H9 (cell line): ENCODE results near the gene RGL1. TPM values are rescaled to one million over a fixed set of nuclear protein-coding genes. Genes with fewer than 3 reads are reported as not detected.

Source experiments
- DNase-seq: peaks from one replicate; pipeline ENCODE4 v3.0.0-alpha.2; 2017
- H2AFZ ChIP-seq: one replicate; pipeline ENCODE4 v1.6.1; 2013; ENCODE audit warnings: mild to moderate bottlenecking, low read length, control low read depth, moderate library complexity
- H2AK5ac ChIP-seq: 2 replicates; pipeline ENCODE4 v1.6.1; 2013; ENCODE audit warnings: low read length, control low read depth, mixed read lengths; ENCODE audit not compliant: insufficient read length
- H2BK120ac ChIP-seq: one replicate; pipeline ENCODE4 v1.6.1; 2013; ENCODE audit warnings: low read depth, mild to moderate bottlenecking, low read length, control low read depth, inconsistent platforms; ENCODE audit not compliant: poor library complexity, severe bottlenecking
- H2BK12ac ChIP-seq: 2 replicates; pipeline ENCODE4 v1.6.1; 2013; ENCODE audit warnings: low read length, control low read depth, mixed read lengths, low read depth; ENCODE audit not compliant: insufficient read length
- H2BK15ac ChIP-seq: 2 replicates; pipeline ENCODE4 v1.6.1; 2013; ENCODE audit warnings: low read depth, low read length, control low read depth
- H2BK20ac ChIP-seq: one replicate; pipeline ENCODE4 v1.6.1; 2013; ENCODE audit warnings: low read depth, mild to moderate bottlenecking, low read length, control low read depth, inconsistent platforms; ENCODE audit not compliant: poor library complexity, severe bottlenecking
- H2BK5ac ChIP-seq: 2 replicates; pipeline ENCODE4 v1.6.1; 2013; ENCODE audit warnings: low read length, control low read depth, mixed read lengths; ENCODE audit not compliant: insufficient read length
- H3K14ac ChIP-seq: 2 replicates; pipeline ENCODE4 v1.6.1; 2013; ENCODE audit warnings: low read length, control low read depth; ENCODE audit not compliant: insufficient read depth
- H3K18ac ChIP-seq: 2 replicates; pipeline ENCODE4 v1.6.1; 2013; ENCODE audit warnings: low read depth, mild to moderate bottlenecking, mixed read lengths, low read length, control low read depth; ENCODE audit not compliant: insufficient read length
- H3K23ac ChIP-seq: 2 replicates; pipeline ENCODE4 v1.6.1; 2013; ENCODE audit warnings: low read length, control low read depth, mixed read lengths, low read depth; ENCODE audit not compliant: insufficient read length
- H3K23me2 ChIP-seq: 2 replicates; pipeline ENCODE4 v1.6.1; 2013; ENCODE audit warnings: low read depth, mild to moderate bottlenecking, mixed read lengths, low read length, control low read depth; ENCODE audit not compliant: insufficient read length, poor library complexity, severe bottlenecking
- H3K27ac ChIP-seq: 2 replicates; pipeline ENCODE4 v1.5.1; 2013; ENCODE audit warnings: low read length, control low read depth, mixed read lengths, low read depth; ENCODE audit not compliant: insufficient read length
- H3K27me3 ChIP-seq: 2 replicates; pipeline ENCODE4 v1.6.1; 2013; ENCODE audit warnings: low read length, control low read depth, inconsistent platforms; ENCODE audit not compliant: insufficient read depth
- H3K4ac ChIP-seq: 2 replicates; pipeline ENCODE4 v1.6.1; 2013; ENCODE audit warnings: low read depth, mild to moderate bottlenecking, control low read depth, inconsistent platforms, low read length, moderate library complexity
- H3K4me1 ChIP-seq: 2 replicates; pipeline ENCODE4 v1.6.1; 2013; ENCODE audit warnings: low read length, control low read depth, inconsistent platforms; ENCODE audit not compliant: insufficient read depth
- H3K4me2 ChIP-seq: 2 replicates; pipeline ENCODE4 v1.6.1; 2013; ENCODE audit warnings: low read length, control low read depth, mixed read lengths; ENCODE audit not compliant: insufficient read length, insufficient read depth
- H3K56ac ChIP-seq: 2 replicates; pipeline ENCODE4 v1.6.1; 2013; ENCODE audit warnings: low read depth, mild to moderate bottlenecking, mixed read lengths, low read length, control low read depth; ENCODE audit not compliant: insufficient read length
- H3K79me1 ChIP-seq: 2 replicates; pipeline ENCODE4 v1.6.1; 2013; ENCODE audit warnings: low read depth, mild to moderate bottlenecking, moderate library complexity, low read length, control low read depth, inconsistent platforms; ENCODE audit not compliant: insufficient read depth, poor library complexity, severe bottlenecking
- H3K79me2 ChIP-seq: 2 replicates; pipeline ENCODE4 v1.6.1; 2013; ENCODE audit warnings: low read length, control low read depth, inconsistent platforms; ENCODE audit not compliant: insufficient read depth
- H3K9ac ChIP-seq: 2 replicates; pipeline ENCODE4 v1.6.1; 2013; ENCODE audit warnings: low read length, control low read depth, mixed read lengths; ENCODE audit not compliant: insufficient read length; ENCODE audit errors: extremely low read depth
- H3K9me3 ChIP-seq: one replicate; pipeline ENCODE4 v1.6.1; 2013; ENCODE audit warnings: low read depth, low read length, inconsistent platforms; ENCODE audit not compliant: control insufficient read depth
- H3T11ph ChIP-seq: one replicate; pipeline ENCODE4 v1.6.1; 2013; ENCODE audit warnings: mild to moderate bottlenecking, low read length, control low read depth, inconsistent platforms
- H4K20me1 ChIP-seq: one replicate; pipeline ENCODE4 v1.6.1; 2013; ENCODE audit not compliant: control insufficient read depth, insufficient read length, insufficient read depth
- H4K5ac ChIP-seq: 2 replicates; pipeline ENCODE4 v1.6.1; 2013; ENCODE audit warnings: low read depth, mild to moderate bottlenecking, mixed read lengths, low read length, control low read depth; ENCODE audit not compliant: insufficient read length
- H4K8ac ChIP-seq: replicated peaks from 2 replicates; pipeline ENCODE4 v1.6.1; 2013; ENCODE audit warnings: low read length, control low read depth, mixed read lengths, low read depth; ENCODE audit not compliant: insufficient read length
- H4K91ac ChIP-seq: 2 replicates; pipeline ENCODE4 v1.6.1; 2013; ENCODE audit warnings: low read depth, mild to moderate bottlenecking, moderate library complexity, mixed read lengths, low read length, control low read depth; ENCODE audit not compliant: insufficient read length
- H3K27ac Mint-ChIP-seq, 3 experiments: 2 replicates in 2 of 3; 3 replicates in 1 of 3; pipeline ENCODE4 v1.8.0; 2020 to 2021; ENCODE audit warnings: mixed read lengths in 3 of 3, mild to moderate bottlenecking in 1 of 3, moderate library complexity in 1 of 3
- H3K27me3 Mint-ChIP-seq: 2 replicates; pipeline ENCODE4 v1.8.0; 2021; ENCODE audit warnings: low read depth, mild to moderate bottlenecking, moderate library complexity, mixed read lengths
- H3K36me3 Mint-ChIP-seq, 3 experiments: 2 replicates in 2 of 3; 3 replicates in 1 of 3; pipeline ENCODE4 v1.8.0; 2020 to 2021; ENCODE audit warnings: low read depth in 3 of 3, mixed read lengths in 3 of 3; ENCODE audit not compliant: insufficient read depth in 1 of 3
- H3K4me1 Mint-ChIP-seq, 2 experiments: 2 replicates each; pipeline ENCODE4 v1.8.0; 2020; ENCODE audit warnings: mixed read lengths in 2 of 2
- H3K4me3 Mint-ChIP-seq, 2 experiments: 2 replicates in 1 of 2; 3 replicates in 1 of 2; pipeline ENCODE4 v1.8.0; 2020 to 2021; ENCODE audit warnings: mild to moderate bottlenecking in 2 of 2, mixed read lengths in 2 of 2, moderate library complexity in 1 of 2
- H3K9me3 Mint-ChIP-seq, 2 experiments: 2 replicates in 1 of 2; 3 replicates in 1 of 2; pipeline ENCODE4 v1.8.0; 2020; ENCODE audit warnings: mild to moderate bottlenecking in 2 of 2, mixed read lengths in 2 of 2, moderate library complexity in 1 of 2
- CTCF ChIP-seq: fragments of 200-600 bp; sonication (generic); conservative IDR thresholded peaks from 3 replicates; pipeline ENCODE4 v1.8.0; 2021; ENCODE audit warnings: antibody characterized with exemption, mild to moderate bottlenecking
- WGBS: extraction: QIAGEN DNeasy Blood & Tissue Kit; methylation state at CpG from one replicate; pipeline ENCODE4 v1.1.7; 2013; ENCODE audit warnings: missing lambda C conversion rate, low lambda C conversion rate, mixed read lengths; ENCODE audit not compliant: insufficient read length; ENCODE audit errors: extremely low coverage; 5-methylcytosine and 5-hydroxymethylcytosine counted together
- total RNA-seq: library from RNA; stranded (reverse); gene quantifications from 2 replicates; pipeline ENCODE4 v1.2.1, GENCODE V29; 2021

The RGL1 gene
- total RNA-seq, 1 experiment from 2014 or later = 1.4 TPM

GRCh38 chr1:183961132-183961531 is 156.2 kb downstream of the RGL1 start:
- Mint-ChIP-seq H3K4me3 (no peak overlapping the region), H3K27me3 (no peaks in the 10 kb centered on the region; the same call in 1 of the 2 replicates), H3K4me1 (peaks cover 0 to 2% of the 10 kb centered on the region in 2 experiments; a peak in 1 of 4 replicates), H3K27ac (no peak overlapping the region), H3K9me3 (no peaks in the 10 kb centered on the region), H3K36me3 (no peaks in the 10 kb centered on the region)
- H2BK20ac ChIP-seq = no peak overlapping the region
- H2BK12ac ChIP-seq = no peak overlapping the region
- H3K9ac ChIP-seq = no peak overlapping the region
- no peaks in the 10 kb centered on the region for H3K79me1 ChIP-seq
- no peak overlapping the region for H2AFZ ChIP-seq
- no peaks in the 10 kb centered on the region for H3K4me1 ChIP-seq
- H3K79me2 ChIP-seq = no peaks in the 10 kb centered on the region
- H4K20me1 ChIP-seq = no peaks in the 10 kb centered on the region
- DNase-seq = no peak
- no peak overlapping the region for H3K27ac ChIP-seq
- no peaks in the 10 kb centered on the region for H3K27me3 ChIP-seq
- no peak overlapping the region for H2AK5ac ChIP-seq
- H3K14ac ChIP-seq = no peak overlapping the region
- TF ChIP-seq CTCF = no peak
- H3K9me3 ChIP-seq = no peaks in the 10 kb centered on the region
- no peaks in the 10 kb centered on the region for H3K23me2 ChIP-seq
- H3K4me2 ChIP-seq = no peak overlapping the region
- no peak overlapping the region for H3K56ac ChIP-seq
- no peak overlapping the region for H2BK5ac ChIP-seq
- H4K91ac ChIP-seq = no peak overlapping the region
- no peak overlapping the region for H4K8ac ChIP-seq
- no peak overlapping the region for H4K5ac ChIP-seq
- H3T11ph ChIP-seq = no peak overlapping the region
- no peak overlapping the region for H2BK120ac ChIP-seq
- no peak overlapping the region for H3K4ac ChIP-seq
- no peak overlapping the region for H2BK15ac ChIP-seq
- H3K18ac ChIP-seq = no peak overlapping the region
- no CpG with 5 or more reads among the region's 5 CpGs for WGBS
- H3K23ac ChIP-seq = no peak overlapping the region
